Stimulated activated CD8-positive, alpha-beta memory T cell treated with anti-CD3 and anti-CD28 coated beads, Interleukin-12 subunit alpha, Interleukin-12 subunit beta, amount 100 ng/mL, for 1 hour (primary cell): ENCODE measurements around the gene ACSS3.
"Not testable (repeated sequence)": the region's sequence is repeated elsewhere in the genome, so short reads cannot be mapped to it uniquely, and the experiment has no call there.

ENCODE experiments used
- DNase-seq: peaks from one replicate; pipeline ENCODE4 v3.0.0-alpha.2; 2020; ENCODE audit warnings: low read depth

Gene ACSS3

GRCh38 chr12:81170072-81170471 is 92.2 kb downstream of the ACSS3 start:
- no peak for DNase-seq

GRCh38 chr12:81172851-81173250 is 95.0 kb downstream of the ACSS3 start:
- no peak for DNase-seq

DNA sequence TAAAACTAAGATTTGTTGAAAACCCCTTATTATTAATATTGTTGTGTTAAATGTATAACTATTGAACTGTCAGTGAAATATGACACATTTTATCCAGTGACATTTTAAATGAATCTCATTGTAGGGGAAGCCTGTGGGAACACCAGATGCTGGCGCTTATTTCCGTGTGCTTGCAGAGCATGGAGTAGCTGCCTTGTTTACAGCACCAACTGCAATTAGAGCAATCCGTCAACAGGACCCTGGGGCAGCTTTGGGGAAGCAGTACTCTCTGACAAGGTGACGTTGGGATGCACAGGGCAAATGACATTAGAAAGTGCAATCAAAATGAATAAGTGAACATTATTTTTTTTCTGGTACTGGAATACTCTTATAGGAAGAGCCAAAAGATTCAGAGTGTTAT is 96.8 kb downstream of the ACSS3 start:
- DNase-seq, result no peak

- no peak for DNase-seq
These were observed 98.9 kb downstream of the ACSS3 start for GRCh38 chr12:81176796-81177195.

DNA sequence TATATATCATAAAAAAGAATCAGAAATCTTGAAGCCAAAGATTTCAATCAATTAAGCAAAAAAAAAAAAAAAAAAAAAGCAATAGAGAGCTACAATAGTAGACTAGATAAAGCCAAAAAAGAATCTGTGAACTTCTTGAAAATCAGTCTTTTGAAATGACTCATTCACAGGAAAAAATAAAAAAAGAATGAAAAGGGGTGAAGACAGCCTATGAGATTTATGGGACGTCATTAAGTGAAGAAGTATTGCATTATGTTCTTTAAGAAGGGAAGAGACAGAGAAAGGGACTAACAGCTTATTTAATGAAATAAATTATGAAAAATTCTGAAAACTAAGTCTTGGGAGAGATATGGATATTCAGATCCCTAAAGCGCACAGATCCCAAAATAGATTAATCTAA is 103.8 kb downstream of the ACSS3 start:
- DNase-seq, result no peak

DNA sequence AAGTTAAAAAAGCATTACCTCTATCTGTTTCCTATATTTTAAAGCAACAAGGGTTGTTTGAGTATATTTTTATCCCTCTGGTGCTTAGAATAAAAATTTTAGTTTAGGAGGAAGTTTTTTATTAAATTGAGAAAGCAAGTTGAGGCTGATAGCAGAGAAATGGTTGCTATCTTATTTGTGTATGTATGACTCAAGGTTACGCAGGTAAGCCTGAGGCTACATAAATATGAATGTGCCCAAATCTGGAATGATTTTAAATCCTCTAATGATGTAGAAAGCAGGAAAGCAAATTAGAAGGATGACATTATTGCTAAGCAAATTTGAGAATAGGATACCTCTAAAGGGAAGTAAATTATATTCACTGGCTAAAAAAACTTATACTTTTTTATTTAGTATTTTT is 109.8 kb downstream of the ACSS3 start:
- no peak for DNase-seq

GRCh38 chr12:81196595-81196994 is 118.7 kb downstream of the ACSS3 start:
- no peak for DNase-seq

- DNase-seq, result not testable (repeated sequence)
These were observed 122.7 kb downstream of the ACSS3 start for GRCh38 chr12:81200561-81200960.

GRCh38 chr12:81203671-81204204 is 125.9 kb downstream of the ACSS3 start:
- no peak for DNase-seq

- no peak for DNase-seq
These were observed 127.5 kb downstream of the ACSS3 start for GRCh38 chr12:81205416-81205815.

- no peak for DNase-seq
These were observed 128.6 kb downstream of the ACSS3 start for GRCh38 chr12:81206429-81206828.

DNA sequence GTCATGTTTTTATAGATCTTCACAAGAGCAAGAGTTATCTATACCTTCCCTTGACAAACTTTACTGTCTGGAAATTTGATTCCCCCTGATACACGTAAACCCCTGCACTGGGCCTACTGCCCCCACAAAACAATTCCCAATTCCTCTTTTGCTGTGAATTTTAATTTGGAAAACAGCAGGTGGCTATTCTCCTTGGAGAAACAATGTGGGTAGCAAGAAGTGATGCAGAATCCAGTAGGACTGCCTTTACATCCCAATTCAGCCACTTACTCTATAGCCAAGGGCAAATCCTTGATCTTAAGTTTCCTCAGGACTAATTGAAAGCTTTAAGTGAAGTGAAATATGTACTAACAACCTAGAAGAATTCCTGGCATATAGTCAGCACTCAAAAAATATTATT is 129.3 kb downstream of the ACSS3 start:
- no peak for DNase-seq

DNA sequence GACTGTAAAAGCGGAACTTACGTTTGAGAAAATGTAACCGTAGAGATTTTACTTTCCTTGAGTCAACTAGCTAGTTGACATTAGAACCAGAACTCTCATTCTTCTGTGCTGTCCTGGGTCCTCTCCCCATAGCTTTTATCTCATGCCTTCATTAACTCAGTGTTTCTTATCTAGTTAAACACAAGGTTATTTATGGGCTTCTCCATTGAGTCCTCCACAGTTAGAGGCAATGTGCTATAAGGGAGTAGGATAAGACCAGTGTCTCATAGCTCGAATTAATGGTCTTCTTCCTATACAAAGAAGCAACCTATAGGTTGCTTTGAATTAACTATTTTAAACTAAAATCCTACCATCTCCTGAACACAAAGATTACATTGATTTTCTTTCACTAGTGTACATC is 129.8 kb downstream of the ACSS3 start:
- no peak for DNase-seq

DNA sequence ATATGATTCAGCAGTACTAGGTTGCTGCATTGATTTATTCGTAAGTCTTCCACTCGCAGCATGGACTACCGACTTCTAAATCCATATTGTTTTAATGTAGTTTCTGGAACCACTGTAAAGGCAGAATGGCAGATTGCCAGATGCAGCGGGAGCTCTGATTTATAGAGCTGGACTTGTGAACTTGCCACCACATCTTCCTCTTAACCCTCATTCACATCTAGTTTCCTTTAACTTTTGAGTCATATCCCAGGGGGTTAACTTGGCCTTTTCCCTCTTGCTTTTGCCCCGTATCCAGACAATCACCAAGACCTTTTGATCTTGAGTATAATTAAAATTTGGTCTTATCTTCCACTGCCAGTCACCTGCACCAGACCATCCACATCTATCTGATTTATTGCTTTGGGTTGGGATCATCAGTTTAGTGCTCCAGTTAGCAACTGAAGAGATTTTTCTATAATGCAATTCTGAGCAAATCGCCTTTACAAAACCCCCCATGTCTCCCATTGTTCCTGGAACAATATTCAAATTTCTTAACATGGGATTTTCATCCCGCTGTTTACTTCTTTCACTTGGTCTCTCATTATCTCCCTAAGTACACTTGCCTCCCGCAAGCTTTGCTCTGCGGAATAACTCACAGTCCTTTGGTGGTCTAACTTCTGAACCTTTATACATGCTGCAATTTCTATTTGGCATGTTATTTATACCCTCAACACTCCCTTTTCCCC is 130.5 kb downstream of the ACSS3 start:
- no peak for DNase-seq

DNA sequence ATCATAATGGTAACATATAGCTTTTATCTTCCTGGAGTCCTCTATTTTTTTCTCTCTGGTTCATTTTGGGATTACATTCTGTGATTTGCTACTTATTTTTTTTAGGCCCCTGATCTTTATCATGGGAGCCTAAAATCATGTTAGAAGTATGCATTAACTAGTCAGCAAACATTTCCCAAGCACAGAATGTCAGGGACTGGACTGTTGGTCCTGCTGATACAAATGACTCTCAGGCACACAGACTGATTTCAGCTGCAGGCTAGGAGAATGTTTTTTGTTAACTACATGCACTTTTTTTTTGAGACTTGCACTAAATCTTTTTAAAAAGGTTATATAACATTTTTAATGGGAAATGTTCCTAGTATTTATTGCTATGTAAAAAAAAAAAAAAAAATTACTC is 131.1 kb downstream of the ACSS3 start:
- no peak for DNase-seq

- not testable (repeated sequence) for DNase-seq
These were observed 131.9 kb downstream of the ACSS3 start for GRCh38 chr12:81209772-81210225.

DNA sequence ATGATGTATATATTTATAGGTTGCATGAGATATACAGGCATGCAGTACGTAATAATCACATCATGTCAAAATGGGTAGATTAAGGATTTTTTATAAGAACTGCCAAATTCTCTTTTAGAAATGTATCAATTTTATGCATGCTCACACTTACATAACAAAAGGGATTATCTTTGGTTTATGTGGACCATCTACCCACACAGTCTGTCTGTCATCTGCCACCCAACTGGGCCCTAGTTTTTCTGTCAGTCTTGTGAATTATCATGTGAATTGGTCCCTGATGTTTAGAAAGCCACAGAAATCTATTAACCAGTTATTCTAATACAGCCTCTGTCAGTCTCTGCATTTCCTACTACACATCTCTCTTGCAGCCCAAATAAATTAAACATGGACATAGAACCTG is 133.4 kb downstream of the ACSS3 start:
- DNase-seq, result no peak

DNA sequence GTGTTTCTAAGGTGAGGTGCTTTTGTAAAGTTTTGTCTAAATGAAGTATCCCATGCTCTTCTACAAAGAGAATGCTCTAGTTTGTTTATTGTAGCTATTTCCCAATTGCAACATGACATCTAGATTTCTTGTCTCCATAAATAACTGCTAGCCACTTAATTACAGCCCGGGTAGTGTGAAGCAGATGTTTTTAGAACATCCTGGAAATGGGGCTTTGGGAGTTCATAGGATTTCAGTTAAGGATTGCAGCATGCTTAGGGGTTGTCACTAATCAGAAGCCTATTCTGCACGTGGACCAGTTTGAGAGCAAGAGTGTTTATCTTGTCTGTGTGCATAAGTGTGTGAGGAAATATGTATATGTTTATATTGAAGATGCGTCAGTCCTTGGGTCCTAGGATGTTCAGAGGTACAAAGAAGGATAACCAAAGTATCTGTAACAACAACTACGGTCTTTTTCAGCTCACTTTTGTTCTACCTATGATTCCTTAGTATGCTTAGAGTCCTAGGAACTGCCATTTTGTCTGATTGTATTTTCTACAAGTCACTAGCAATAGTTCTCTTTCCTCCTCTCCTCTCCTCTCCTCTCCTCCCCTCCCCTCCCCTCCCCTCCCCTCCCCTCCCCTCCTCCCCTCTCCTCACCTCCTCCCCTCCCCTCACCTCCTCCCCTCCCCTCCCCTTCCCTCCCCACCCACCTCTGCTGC is 135.3 kb downstream of the ACSS3 start:
- DNase-seq, result no peak

DNA sequence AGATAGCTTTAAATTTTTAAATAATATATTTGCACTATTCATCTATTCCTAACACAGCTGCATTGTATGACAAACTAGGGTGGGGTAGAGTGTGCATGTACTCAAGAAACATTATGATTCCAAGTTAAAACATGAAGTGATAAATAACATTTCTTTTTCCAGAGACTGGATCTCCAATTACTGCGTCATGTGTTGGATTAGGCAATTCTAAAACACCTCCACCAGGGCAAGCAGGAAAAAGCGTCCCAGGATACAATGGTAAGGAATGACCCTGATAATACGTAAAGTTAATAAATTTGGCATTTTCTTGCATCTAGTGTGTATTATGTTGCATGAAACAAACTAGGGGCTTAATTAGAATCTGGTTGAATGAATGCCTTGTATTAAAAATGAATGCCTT is 138.9 kb downstream of the ACSS3 start:
- no peak for DNase-seq

DNA sequence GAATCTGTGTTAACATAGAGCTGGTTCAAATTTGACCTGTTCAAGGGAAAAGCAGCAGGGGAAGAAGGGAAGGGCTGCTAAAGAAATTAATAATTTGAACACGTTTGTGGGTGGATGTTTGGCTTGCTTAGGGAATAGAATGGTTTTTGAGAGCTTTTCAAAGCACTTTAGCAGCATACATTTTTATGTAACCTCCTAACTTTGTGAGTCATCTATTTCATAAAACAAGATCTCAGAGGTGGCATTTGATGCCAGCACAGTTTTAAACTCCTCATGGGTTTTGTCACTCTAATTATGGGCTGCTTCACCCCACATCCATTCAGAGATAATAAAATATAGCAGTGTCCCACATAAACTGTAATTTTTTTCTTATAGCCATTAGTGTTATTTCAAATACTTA is 143.8 kb downstream of the ACSS3 start:
- DNase-seq, result no peak

DNA sequence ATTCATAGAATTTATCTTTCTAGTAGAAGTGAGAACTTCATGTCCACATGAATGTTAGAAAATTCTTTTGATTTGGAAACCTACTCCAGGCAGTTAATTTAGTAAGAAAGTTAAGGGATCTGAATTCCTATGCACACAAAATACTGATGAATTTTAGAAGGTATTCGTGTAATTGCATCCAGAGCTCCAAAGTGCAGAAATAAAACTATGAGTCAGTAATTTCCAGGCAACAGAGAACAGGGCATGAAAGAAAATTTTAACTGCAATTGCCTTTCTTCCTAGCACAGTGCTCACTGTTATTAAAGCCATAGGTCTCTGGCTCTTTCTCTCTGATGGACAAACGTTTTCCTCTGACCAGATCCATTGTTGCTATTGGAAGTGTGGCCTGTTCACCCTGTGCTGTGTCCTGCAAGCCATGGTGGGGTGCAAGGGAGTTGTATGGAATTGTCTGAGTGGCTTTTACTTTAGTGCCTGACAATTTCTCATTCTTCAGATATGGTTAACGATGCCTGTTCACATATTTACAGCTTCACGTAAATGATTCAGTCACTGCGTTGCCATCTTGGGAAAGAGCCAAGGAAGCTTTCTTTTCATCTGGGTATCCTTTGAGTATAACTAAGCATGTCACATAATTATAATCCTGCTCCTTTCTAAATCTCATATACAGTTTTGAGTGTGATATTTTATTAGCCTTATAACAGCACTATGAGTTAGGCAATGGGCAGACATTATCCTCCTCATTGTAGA is 145.1 kb downstream of the ACSS3 start:
- DNase-seq, result no peak

DNA sequence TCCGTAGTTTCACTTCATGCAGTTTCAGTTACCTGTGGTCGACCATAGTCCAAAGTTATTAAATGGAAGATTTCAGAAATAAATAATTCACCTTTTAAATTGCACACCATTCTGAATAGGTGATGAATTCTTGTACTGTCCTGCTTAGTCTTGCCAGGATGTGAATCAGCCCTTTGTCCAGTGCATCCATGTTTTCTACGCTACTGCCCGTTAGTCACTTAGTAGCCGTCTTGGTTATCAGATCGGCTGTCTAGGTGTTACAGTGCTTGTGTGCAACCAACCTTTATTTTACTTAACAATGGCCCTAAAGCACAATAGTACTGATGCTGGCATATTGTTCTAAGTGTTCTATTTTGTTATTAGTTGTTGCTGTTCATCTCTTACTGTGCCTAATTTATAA is 146.7 kb downstream of the ACSS3 start:
- no peak for DNase-seq

GRCh38 chr12:81229759-81230158 is 151.9 kb downstream of the ACSS3 start:
- no peak for DNase-seq
